HepG2 (cell line): ENCODE results near the gene SLC10A1. TPM values are rescaled to one million over a fixed set of nuclear protein-coding genes. Genes with fewer than 3 reads are reported as not detected.
A peak's percentile ranks its signal among the peaks of the same experiment; 100 is the strongest.

Source experiments
- CBX1 ChIP-seq: IDR thresholded peaks from one replicate; pipeline ENCODE4 v1.6.1; 2016; ENCODE audit warnings: antibody characterized with exemption, low read depth
- CC2D1A ChIP-seq: sonication (generic); formaldehyde crosslinking; IDR thresholded peaks from 2 replicates; pipeline ENCODE4 v1.8.1; 2023; ENCODE audit warnings: mild to moderate bottlenecking, missing genetic modification reagents
- CEBPG ChIP-seq: IDR thresholded peaks from 2 replicates; pipeline ENCODE4 v1.6.1; 2016
- ETV6 ChIP-seq: sonication (generic); formaldehyde crosslinking; conservative IDR thresholded peaks from 2 replicates; pipeline ENCODE4 v1.4.0; 2020; ENCODE audit warnings: missing genetic modification reagents
- MEF2D ChIP-seq: sonication (generic); formaldehyde crosslinking; IDR thresholded peaks from 2 replicates; pipeline ENCODE4 v1.5.1; 2020; ENCODE audit warnings: mild to moderate bottlenecking, missing genetic modification reagents
- NR2C2 ChIP-seq: sonication (generic); formaldehyde crosslinking; IDR thresholded peaks from 2 replicates; pipeline ENCODE4 v1.4.0; 2020; ENCODE audit warnings: missing genetic modification reagents, mild to moderate bottlenecking, moderate library complexity, borderline replicate concordance
- PPARG ChIP-seq: conservative IDR thresholded peaks from 2 replicates; pipeline ENCODE4 v1.6.1; 2016; ENCODE audit warnings: missing biosample characterization, missing genetic modification reagents
- TOPORS ChIP-seq: sonication (generic); formaldehyde crosslinking; IDR thresholded peaks from 2 replicates; pipeline ENCODE4 v1.8.0; 2023; ENCODE audit warnings: mild to moderate bottlenecking, missing genetic modification reagents
- ZKSCAN1 ChIP-seq: fragments of 150-350 bp; IDR thresholded peaks from 2 replicates; pipeline ENCODE4 v1.6.1; 2014; ENCODE audit warnings: low read length
- ZNF230 ChIP-seq: sonication (generic); formaldehyde crosslinking; IDR thresholded peaks from 2 replicates; pipeline ENCODE4 v1.4.0; 2020; ENCODE audit warnings: mild to moderate bottlenecking, missing genetic modification reagents
- ZNF382 ChIP-seq: sonication (generic); formaldehyde crosslinking; IDR thresholded peaks from 2 replicates; pipeline ENCODE4 v1.5.0; 2020; ENCODE audit warnings: missing genetic modification reagents, mild to moderate bottlenecking, borderline replicate concordance
- ZNF629 ChIP-seq: sonication (generic); formaldehyde crosslinking; conservative IDR thresholded peaks from 2 replicates; pipeline ENCODE4 v1.5.0; 2020; ENCODE audit warnings: missing genetic modification reagents
- ZNF737 ChIP-seq: sonication (generic); formaldehyde crosslinking; IDR thresholded peaks from 2 replicates; pipeline ENCODE4 v1.5.0; 2020; ENCODE audit warnings: missing genetic modification reagents, mild to moderate bottlenecking, borderline replicate concordance
- polyA plus RNA-seq, 8 experiments: library from polyadenylated mRNA; depleted of rRNA in 3 of 8; stranded (reverse) in 7 of 8; unstranded in 1 of 8; fragments of >200 nt; fragmentation: Illumina TruSeq in 4 of 8; extraction: Trizol in 4 of 8; gene quantifications; 2 replicates each; pipeline versions ENCODE4 v1.2.1 to v1.2.3, GENCODE V29; 2011 to 2016; ENCODE audit warnings: low read depth in 4 of 8, missing spikeins in 1 of 8, mixed read lengths in 1 of 8; ENCODE audit not compliant: insufficient read depth in 1 of 8
- total RNA-seq, 5 experiments: library from RNA; depleted of rRNA; stranded (reverse); fragments of >200 nt; fragmentation: Illumina TruSeq; extraction: Trizol; gene quantifications; 2 replicates each; pipeline ENCODE4 v1.2.3, GENCODE V29; 2016; ENCODE audit warnings: low read depth in 1 of 5
- TF ChIP-seq, protein P1 (sequence below): sonication (generic); formaldehyde crosslinking; IDR thresholded peaks from 2 replicates; pipeline ENCODE4 v1.4.0; 2020; ENCODE audit warnings: missing genetic modification reagents
- TF ChIP-seq, protein P2 (sequence below): sonication (generic); formaldehyde crosslinking; IDR thresholded peaks from 2 replicates; pipeline ENCODE4 v1.4.0; 2020; ENCODE audit warnings: missing genetic modification reagents
- TF ChIP-seq, protein P3 (sequence below): sonication (generic); formaldehyde crosslinking; conservative IDR thresholded peaks from 2 replicates; pipeline ENCODE4 v1.4.0; 2020; ENCODE audit warnings: mild to moderate bottlenecking, missing genetic modification reagents, moderate library complexity
- TF ChIP-seq, protein P4 (sequence below): IDR thresholded peaks from 2 replicates; pipeline ENCODE4 v1.6.1; 2016; ENCODE audit warnings: missing biosample characterization, missing genetic modification reagents, low read depth
- TF ChIP-seq, protein P5 (sequence below): sonication (generic); formaldehyde crosslinking; conservative IDR thresholded peaks from 2 replicates; pipeline ENCODE4 v1.4.0; 2020; ENCODE audit warnings: missing genetic modification reagents

SLC10A1 gene
- total and polyA plus RNA-seq, 2 of the 13 experiments (the other 11 are each of a cell fraction or from before 2014, with no cell fraction given): 0.17 TPM; not detected in 1

DNA sequence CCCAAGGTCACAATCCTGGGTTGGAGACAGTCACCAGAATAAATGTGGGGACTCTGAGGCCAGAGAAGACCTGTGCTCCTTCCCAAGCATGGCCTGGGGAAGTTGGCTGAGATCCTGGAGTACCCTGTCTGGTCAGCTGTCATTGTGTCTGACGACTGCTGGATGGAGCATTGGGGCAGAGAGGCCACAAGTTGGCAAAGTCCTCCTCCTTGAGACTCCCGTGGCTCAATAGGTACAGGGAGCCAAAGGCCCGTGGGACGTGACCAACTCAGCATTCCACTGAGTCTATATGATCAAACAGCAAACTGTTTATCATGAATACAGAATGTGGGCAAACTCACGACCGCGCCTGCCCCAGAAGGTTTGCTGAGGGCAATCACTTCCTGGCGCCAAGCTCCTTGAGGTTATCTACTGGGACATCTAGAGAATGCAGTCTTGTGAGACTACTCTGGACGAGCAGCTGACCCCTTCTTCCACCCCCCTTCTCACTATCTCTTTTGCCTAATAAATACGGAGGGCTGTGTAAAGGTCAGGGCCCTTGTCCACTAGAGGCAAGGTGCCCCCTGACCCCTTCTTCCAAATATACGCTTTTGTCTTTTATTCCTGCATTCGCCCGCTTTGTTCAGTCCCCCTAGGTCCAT is 14.3 kb upstream of the SLC10A1 start (continued):
- TF ChIP-seq, protein P1, sequence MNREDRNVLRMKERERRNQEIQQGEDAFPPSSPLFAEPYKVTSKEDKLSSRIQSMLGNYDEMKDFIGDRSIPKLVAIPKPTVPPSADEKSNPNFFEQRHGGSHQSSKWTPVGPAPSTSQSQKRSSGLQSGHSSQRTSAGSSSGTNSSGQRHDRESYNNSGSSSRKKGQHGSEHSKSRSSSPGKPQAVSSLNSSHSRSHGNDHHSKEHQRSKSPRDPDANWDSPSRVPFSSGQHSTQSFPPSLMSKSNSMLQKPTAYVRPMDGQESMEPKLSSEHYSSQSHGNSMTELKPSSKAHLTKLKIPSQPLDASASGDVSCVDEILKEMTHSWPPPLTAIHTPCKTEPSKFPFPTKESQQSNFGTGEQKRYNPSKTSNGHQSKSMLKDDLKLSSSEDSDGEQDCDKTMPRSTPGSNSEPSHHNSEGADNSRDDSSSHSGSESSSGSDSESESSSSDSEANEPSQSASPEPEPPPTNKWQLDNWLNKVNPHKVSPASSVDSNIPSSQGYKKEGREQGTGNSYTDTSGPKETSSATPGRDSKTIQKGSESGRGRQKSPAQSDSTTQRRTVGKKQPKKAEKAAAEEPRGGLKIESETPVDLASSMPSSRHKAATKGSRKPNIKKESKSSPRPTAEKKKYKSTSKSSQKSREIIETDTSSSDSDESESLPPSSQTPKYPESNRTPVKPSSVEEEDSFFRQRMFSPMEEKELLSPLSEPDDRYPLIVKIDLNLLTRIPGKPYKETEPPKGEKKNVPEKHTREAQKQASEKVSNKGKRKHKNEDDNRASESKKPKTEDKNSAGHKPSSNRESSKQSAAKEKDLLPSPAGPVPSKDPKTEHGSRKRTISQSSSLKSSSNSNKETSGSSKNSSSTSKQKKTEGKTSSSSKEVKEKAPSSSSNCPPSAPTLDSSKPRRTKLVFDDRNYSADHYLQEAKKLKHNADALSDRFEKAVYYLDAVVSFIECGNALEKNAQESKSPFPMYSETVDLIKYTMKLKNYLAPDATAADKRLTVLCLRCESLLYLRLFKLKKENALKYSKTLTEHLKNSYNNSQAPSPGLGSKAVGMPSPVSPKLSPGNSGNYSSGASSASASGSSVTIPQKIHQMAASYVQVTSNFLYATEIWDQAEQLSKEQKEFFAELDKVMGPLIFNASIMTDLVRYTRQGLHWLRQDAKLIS (CRISPR knock-in tag): no peak
- TF ChIP-seq PPARG (0 out of 2 replicates have a peak, but pooled peaks have one; percentile 6), NR2C2 (CRISPR knock-in tag) (0 out of 2 replicates have a peak, but pooled peaks have one; percentile 43), TOPORS (no peak), CBX1 (no peak), ZNF382 (no peak), ZNF629 (no peak), CEBPG (CRISPR knock-in tag) (no peak), ZNF230 (CRISPR knock-in tag) (no peak), ETV6 (CRISPR knock-in tag) (no peak), MEF2D (CRISPR knock-in tag) (0 out of 2 replicates have a peak, but pooled peaks have one; percentile 35), CC2D1A (no peak), ZNF737 (no peak), ZKSCAN1 (no peak)
- TF ChIP-seq, protein P2, sequence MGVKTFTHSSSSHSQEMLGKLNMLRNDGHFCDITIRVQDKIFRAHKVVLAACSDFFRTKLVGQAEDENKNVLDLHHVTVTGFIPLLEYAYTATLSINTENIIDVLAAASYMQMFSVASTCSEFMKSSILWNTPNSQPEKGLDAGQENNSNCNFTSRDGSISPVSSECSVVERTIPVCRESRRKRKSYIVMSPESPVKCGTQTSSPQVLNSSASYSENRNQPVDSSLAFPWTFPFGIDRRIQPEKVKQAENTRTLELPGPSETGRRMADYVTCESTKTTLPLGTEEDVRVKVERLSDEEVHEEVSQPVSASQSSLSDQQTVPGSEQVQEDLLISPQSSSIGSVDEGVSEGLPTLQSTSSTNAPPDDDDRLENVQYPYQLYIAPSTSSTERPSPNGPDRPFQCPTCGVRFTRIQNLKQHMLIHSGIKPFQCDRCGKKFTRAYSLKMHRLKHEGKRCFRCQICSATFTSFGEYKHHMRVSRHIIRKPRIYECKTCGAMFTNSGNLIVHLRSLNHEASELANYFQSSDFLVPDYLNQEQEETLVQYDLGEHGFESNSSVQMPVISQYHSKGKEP (CRISPR knock-in tag): no peak
- TF ChIP-seq, protein P3, sequence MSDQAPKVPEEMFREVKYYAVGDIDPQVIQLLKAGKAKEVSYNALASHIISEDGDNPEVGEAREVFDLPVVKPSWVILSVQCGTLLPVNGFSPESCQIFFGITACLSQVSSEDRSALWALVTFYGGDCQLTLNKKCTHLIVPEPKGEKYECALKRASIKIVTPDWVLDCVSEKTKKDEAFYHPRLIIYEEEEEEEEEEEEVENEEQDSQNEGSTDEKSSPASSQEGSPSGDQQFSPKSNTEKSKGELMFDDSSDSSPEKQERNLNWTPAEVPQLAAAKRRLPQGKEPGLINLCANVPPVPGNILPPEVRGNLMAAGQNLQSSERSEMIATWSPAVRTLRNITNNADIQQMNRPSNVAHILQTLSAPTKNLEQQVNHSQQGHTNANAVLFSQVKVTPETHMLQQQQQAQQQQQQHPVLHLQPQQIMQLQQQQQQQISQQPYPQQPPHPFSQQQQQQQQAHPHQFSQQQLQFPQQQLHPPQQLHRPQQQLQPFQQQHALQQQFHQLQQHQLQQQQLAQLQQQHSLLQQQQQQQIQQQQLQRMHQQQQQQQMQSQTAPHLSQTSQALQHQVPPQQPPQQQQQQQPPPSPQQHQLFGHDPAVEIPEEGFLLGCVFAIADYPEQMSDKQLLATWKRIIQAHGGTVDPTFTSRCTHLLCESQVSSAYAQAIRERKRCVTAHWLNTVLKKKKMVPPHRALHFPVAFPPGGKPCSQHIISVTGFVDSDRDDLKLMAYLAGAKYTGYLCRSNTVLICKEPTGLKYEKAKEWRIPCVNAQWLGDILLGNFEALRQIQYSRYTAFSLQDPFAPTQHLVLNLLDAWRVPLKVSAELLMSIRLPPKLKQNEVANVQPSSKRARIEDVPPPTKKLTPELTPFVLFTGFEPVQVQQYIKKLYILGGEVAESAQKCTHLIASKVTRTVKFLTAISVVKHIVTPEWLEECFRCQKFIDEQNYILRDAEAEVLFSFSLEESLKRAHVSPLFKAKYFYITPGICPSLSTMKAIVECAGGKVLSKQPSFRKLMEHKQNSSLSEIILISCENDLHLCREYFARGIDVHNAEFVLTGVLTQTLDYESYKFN (CRISPR knock-in tag): 0 out of 2 replicates have a peak, but pooled peaks have one; percentile 42
- TF ChIP-seq, protein P4, sequence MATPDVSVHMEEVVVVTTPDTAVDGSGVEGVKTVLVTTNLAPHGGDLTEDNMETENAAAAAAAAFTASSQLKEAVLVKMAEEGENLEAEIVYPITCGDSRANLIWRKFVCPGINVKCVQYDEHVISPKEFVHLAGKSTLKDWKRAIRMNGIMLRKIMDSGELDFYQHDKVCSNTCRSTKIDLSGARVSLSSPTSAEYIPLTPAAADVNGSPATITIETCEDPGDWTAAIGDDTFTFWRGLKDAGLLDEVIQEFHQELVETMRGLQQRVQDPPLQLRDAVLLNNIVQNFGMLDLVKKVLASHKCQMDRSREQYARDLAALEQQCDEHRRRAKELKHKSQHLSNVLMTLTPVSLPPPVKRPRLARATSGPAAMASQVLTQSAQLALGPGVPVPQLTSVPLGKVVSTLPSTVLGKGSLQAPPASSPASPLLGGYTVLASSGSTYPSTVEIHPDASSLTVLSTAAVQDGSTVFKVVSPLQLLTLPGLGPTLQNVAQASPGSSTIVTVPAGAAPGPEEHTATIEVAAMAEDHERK (CRISPR knock-in tag): no peak
- TF ChIP-seq, protein P5, sequence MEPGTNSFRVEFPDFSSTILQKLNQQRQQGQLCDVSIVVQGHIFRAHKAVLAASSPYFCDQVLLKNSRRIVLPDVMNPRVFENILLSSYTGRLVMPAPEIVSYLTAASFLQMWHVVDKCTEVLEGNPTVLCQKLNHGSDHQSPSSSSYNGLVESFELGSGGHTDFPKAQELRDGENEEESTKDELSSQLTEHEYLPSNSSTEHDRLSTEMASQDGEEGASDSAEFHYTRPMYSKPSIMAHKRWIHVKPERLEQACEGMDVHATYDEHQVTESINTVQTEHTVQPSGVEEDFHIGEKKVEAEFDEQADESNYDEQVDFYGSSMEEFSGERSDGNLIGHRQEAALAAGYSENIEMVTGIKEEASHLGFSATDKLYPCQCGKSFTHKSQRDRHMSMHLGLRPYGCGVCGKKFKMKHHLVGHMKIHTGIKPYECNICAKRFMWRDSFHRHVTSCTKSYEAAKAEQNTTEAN (CRISPR knock-in tag): no peak
